ENCODE data around the gene ZSCAN26. TPM values are rescaled to one million over a fixed set of nuclear protein-coding genes. Genes with fewer than 3 reads are reported as not detected.
"Not testable (repeated sequence)": the region's sequence is repeated elsewhere in the genome, so short reads cannot be mapped to it uniquely, and the experiment has no call there.

Gene ZSCAN26
- total RNA-seq, 1 donor from 2014 or later: 8.4 TPM

GRCh38 chr6:28252009-28252975 is 14.7 kb upstream of the ZSCAN26 start, which contains the start of gene ZKSCAN4:
Gene ZKSCAN4, minus strand, starts transcription at chr6:28252269. Its CDS starts 289 bp downstream, at chr6:28251980.
- intact Hi-C loops (cut with micrococcal nuclease): loop anchor here (1.0 kb wide), 3 partner anchors 15 to 147 kb away; partner anchors contain the start of genes ZKSCAN8, ZSCAN12 and ZSCAN26

GRCh38 chr6:28254121-28254519 is 12.8 kb upstream of the ZSCAN26 start:
- intact Hi-C loops (cut with micrococcal nuclease): no loop called here

GRCh38 chr6:28257042-28257441 is 9.9 kb upstream of the ZSCAN26 start:
- intact Hi-C loops (cut with micrococcal nuclease): no loop called here

- intact Hi-C loops (cut with micrococcal nuclease): no loop called here
Measured at GRCh38 chr6:28258877-28259777, 7.8 kb upstream of the ZSCAN26 start, which contains the start of gene NKAPL. Gene NKAPL, plus strand, starts transcription at chr6:28259297. Its CDS starts 75 bp downstream, at chr6:28259372.

- intact Hi-C loops (cut with micrococcal nuclease): no loop called here
Measured at GRCh38 chr6:28263922-28264321, 3.0 kb upstream of the ZSCAN26 start.

- intact Hi-C loops (cut with micrococcal nuclease): loop anchor here (5.0 kb wide), 3 partner anchors 72 to 132 kb away; partner anchors contain the start of genes ZKSCAN8, ZSCAN12 and ZSCAN31
Measured at GRCh38 chr6:28264834-28265401, 2.0 kb upstream of the ZSCAN26 start.

- intact Hi-C loops (cut with micrococcal nuclease): loop anchor here (5.0 kb wide), 3 partner anchors 71 to 131 kb away; partner anchors contain the start of genes ZKSCAN8, ZSCAN12 and ZSCAN31
Measured at GRCh38 chr6:28266563-28266961, 381 bp upstream of the ZSCAN26 start.

- intact Hi-C loops (cut with micrococcal nuclease): loop anchor here (1.0 to 5.0 kb wide), 5 partner anchors 15 to 130 kb away; partner anchors contain the start of genes ZKSCAN3, ZKSCAN4, ZKSCAN8 and ZSCAN12
Measured at GRCh38 chr6:28267695-28268059, 734 bp downstream of the ZSCAN26 start.

GRCh38 chr6:28269492-28269891 is 2.5 kb downstream of the ZSCAN26 start:
- intact Hi-C loops (cut with micrococcal nuclease): loop anchor here (5.0 kb wide), 3 partner anchors 68 to 128 kb away; partner anchors contain the start of genes ZKSCAN8, ZSCAN12 and ZSCAN31

GRCh38 chr6:28274888-28275287 is 7.9 kb downstream of the ZSCAN26 start:
- intact Hi-C loops (cut with micrococcal nuclease): no loop called here

- intact Hi-C loops (cut with micrococcal nuclease): no loop called here
Measured at GRCh38 chr6:28277746-28278145, 10.8 kb downstream of the ZSCAN26 start.

GRCh38 chr6:28280595-28281287 is 13.8 kb downstream of the ZSCAN26 start:
- intact Hi-C loops (cut with micrococcal nuclease): no loop called here

- intact Hi-C loops (cut with micrococcal nuclease): no loop called here
Measured at GRCh38 chr6:28281288-28282064, 14.5 kb downstream of the ZSCAN26 start, which contains the start of gene PGBD1. Gene PGBD1, plus strand, starts transcription at chr6:28281572. Its CDS starts 2,242 bp downstream, at chr6:28283814.

GRCh38 chr6:28282926-28283325 is 16.0 kb downstream of the ZSCAN26 start:
- intact Hi-C loops (cut with micrococcal nuclease): no loop called here

GRCh38 chr6:28291573-28291972 is 24.6 kb downstream of the ZSCAN26 start:
- intact Hi-C loops (cut with micrococcal nuclease): no loop called here

- intact Hi-C loops (cut with micrococcal nuclease): no loop called here
Measured at GRCh38 chr6:28295326-28295725, 28.4 kb downstream of the ZSCAN26 start.

- intact Hi-C loops (cut with micrococcal nuclease): no loop called here
Measured at GRCh38 chr6:28296520-28297060, 29.6 kb downstream of the ZSCAN26 start.

- intact Hi-C loops (cut with micrococcal nuclease): no loop called here
Measured at GRCh38 chr6:28303570-28303969, 36.6 kb downstream of the ZSCAN26 start.

GRCh38 chr6:28306363-28306762 is 39.4 kb downstream of the ZSCAN26 start:
- intact Hi-C loops (cut with micrococcal nuclease): not testable (repeated sequence)

All from T-helper 2 cell treated with Interferon-gamma antibody and Interleukin-4, amounts not matched to agents 100 ng/mL and 5 ng/mL, for 36 hours (primary cell).